ENCODE data around the gene MPO.

MPO gene

GRCh38 chr17:58242171-58242784, 38.5 kb downstream of the MPO start:
- TF ChIP-seq GATA3 (IDR thresholded peaks at IDR 0.05; ENCODE audit: low read depth, low read length): no peak
- TF ChIP-seq GATA2 (IDR thresholded peaks at IDR 0.05; ENCODE audit: low read depth, low read length): no peak

- TF ChIP-seq GATA2 (IDR thresholded peaks at IDR 0.05; ENCODE audit: low read depth, low read length) (no peak), GATA3 (IDR thresholded peaks at IDR 0.05; ENCODE audit: low read depth, low read length) (no peak)
Measured at GRCh38 chr17:58239987-58240386, 40.7 kb downstream of the MPO start.

GRCh38 chr17:58238147-58238634, 42.5 kb downstream of the MPO start, which contains the start of gene LPO:
LPO (plus strand) TSS chr17:58238584; CDS start chr17:58242980, 4,396 bp downstream.
- TF ChIP-seq GATA3 (IDR thresholded peaks at IDR 0.05; ENCODE audit: low read depth, low read length) (no peak), GATA2 (IDR thresholded peaks at IDR 0.05; ENCODE audit: low read depth, low read length) (no peak)

- TF ChIP-seq GATA3 (IDR thresholded peaks at IDR 0.05; ENCODE audit: low read depth, low read length) (no peak), GATA2 (IDR thresholded peaks at IDR 0.05; ENCODE audit: low read depth, low read length) (no peak)
Measured at GRCh38 chr17:58236394-58236793, 44.3 kb downstream of the MPO start.

GRCh38 chr17:58235821-58236220, 44.9 kb downstream of the MPO start:
- TF ChIP-seq GATA3 (IDR thresholded peaks at IDR 0.05; ENCODE audit: low read depth, low read length) (no peak), GATA2 (IDR thresholded peaks at IDR 0.05; ENCODE audit: low read depth, low read length) (no peak)

GRCh38 chr17:58234512-58234911, 46.2 kb downstream of the MPO start:
- TF ChIP-seq GATA3 (IDR thresholded peaks at IDR 0.05; ENCODE audit: low read depth, low read length): no peak
- TF ChIP-seq GATA2 (IDR thresholded peaks at IDR 0.05; ENCODE audit: low read depth, low read length): no peak

- TF ChIP-seq GATA3 (IDR thresholded peaks at IDR 0.05; ENCODE audit: low read depth, low read length) (no peak), GATA2 (IDR thresholded peaks at IDR 0.05; ENCODE audit: low read depth, low read length) (no peak)
Measured at GRCh38 chr17:58233543-58233942, 47.2 kb downstream of the MPO start.

GRCh38 chr17:58232707-58233156, 48.0 kb downstream of the MPO start:
- TF ChIP-seq GATA2 (IDR thresholded peaks at IDR 0.05; ENCODE audit: low read depth, low read length) (no peak), GATA3 (IDR thresholded peaks at IDR 0.05; ENCODE audit: low read depth, low read length) (no peak)

- no peak for TF ChIP-seq GATA3 (IDR thresholded peaks at IDR 0.05; ENCODE audit: low read depth, low read length)
Measured at GRCh38 chr17:58231641-58232040, 49.1 kb downstream of the MPO start.

GRCh38 chr17:58229881-58230280, 50.9 kb downstream of the MPO start:
- TF ChIP-seq GATA3 (IDR thresholded peaks at IDR 0.05; ENCODE audit: low read depth, low read length) (no peak), GATA2 (IDR thresholded peaks at IDR 0.05; ENCODE audit: low read depth, low read length) (no peak)

GRCh38 chr17:58229384-58229783, 51.4 kb downstream of the MPO start:
- TF ChIP-seq GATA3 (IDR thresholded peaks at IDR 0.05; ENCODE audit: low read depth, low read length) (no peak), GATA2 (IDR thresholded peaks at IDR 0.05; ENCODE audit: low read depth, low read length) (no peak)

GRCh38 chr17:58228679-58229078, 52.1 kb downstream of the MPO start:
- TF ChIP-seq GATA2 (IDR thresholded peaks at IDR 0.05; ENCODE audit: low read depth, low read length) (no peak), GATA3 (IDR thresholded peaks at IDR 0.05; ENCODE audit: low read depth, low read length) (no peak)

- no peak for TF ChIP-seq GATA3 (IDR thresholded peaks at IDR 0.05; ENCODE audit: low read depth, low read length)
- no peak for TF ChIP-seq GATA2 (IDR thresholded peaks at IDR 0.05; ENCODE audit: low read depth, low read length)
Measured at GRCh38 chr17:58227733-58228132, 53.0 kb downstream of the MPO start.

- TF ChIP-seq GATA3 (IDR thresholded peaks at IDR 0.05; ENCODE audit: low read depth, low read length) (no peak), GATA2 (IDR thresholded peaks at IDR 0.05; ENCODE audit: low read depth, low read length) (no peak)
Measured at GRCh38 chr17:58224315-58224714, 56.4 kb downstream of the MPO start.
